HEK293 (cell line): ENCODE results near the gene KATNB1.

Experiments
- CTCF ChIA-PET: fragments of 350-600 bp; formaldehyde crosslinking; extraction: SDS; loops from one replicate; lab custom pipeline; 2021; ENCODE audit warnings: antibody characterized with exemption; lab: Yijun Ruan, JAX
- POLR2A ChIA-PET: fragments of 300-600 bp; formaldehyde crosslinking; extraction: SDS; loops from one replicate; lab custom pipeline; 2020; ENCODE audit warnings: antibody characterized with exemption, inconsistent platforms; lab: Yijun Ruan, JAX
- H3K27ac ChIP-seq: fragments of 200-500 bp; sonication (Bioruptor generic); 2 replicates; pipeline ENCODE4 v1.5.1; 2014; ENCODE audit warnings: low read depth, low read length, control low read depth, inconsistent platforms; ENCODE audit errors: extremely low read depth
- H3K36me3 ChIP-seq, 2 experiments: fragments of 200-500 bp in 1 of 2; sonication (Bioruptor generic) in 1 of 2; 1 replicate in 1 of 2; 2 replicates in 1 of 2; pipeline ENCODE4 v1.5.1; 2014 to 2017; ENCODE audit warnings: inconsistent platforms in 2 of 2, low read length in 2 of 2; ENCODE audit not compliant: control insufficient read depth in 2 of 2, insufficient read depth in 1 of 2
- H3K4me1 ChIP-seq: fragments of 200-500 bp; sonication (Bioruptor generic); 2 replicates; pipeline ENCODE4 v1.5.1; 2014; ENCODE audit warnings: mild to moderate bottlenecking, low read length, inconsistent platforms; ENCODE audit not compliant: control insufficient read depth, insufficient read depth
- H3K4me3 ChIP-seq: 2 replicates; pipeline ENCODE4 v1.5.1; 2011; ENCODE audit warnings: low read depth, mild to moderate bottlenecking, control low read depth, low read length, moderate library complexity
- H3K9me3 ChIP-seq: fragments of 200-500 bp; sonication (Bioruptor generic); 2 replicates; pipeline ENCODE4 v1.5.1; 2014; ENCODE audit warnings: low read depth, low read length, inconsistent platforms; ENCODE audit not compliant: control insufficient read depth, insufficient read depth
- BCL11B ChIP-seq: fragments of 450-650 bp; formaldehyde crosslinking; IDR thresholded peaks from 2 replicates; pipeline ENCODE4 v1.5.1; 2016; ENCODE audit warnings: low read depth, missing biosample characterization, missing genetic modification characterization
- GLI2 ChIP-seq: fragments of 450-650 bp; formaldehyde crosslinking; IDR thresholded peaks from 2 replicates; pipeline ENCODE4; 2017; ENCODE audit warnings: missing biosample characterization, missing genetic modification characterization, low read depth, borderline replicate concordance
- KLF16 ChIP-seq: fragments of 450-650 bp; formaldehyde crosslinking; IDR thresholded peaks from 2 replicates; pipeline ENCODE4 v1.5.1; 2017; ENCODE audit warnings: missing biosample characterization, missing genetic modification characterization
- OSR2 ChIP-seq: fragments of 450-650 bp; formaldehyde crosslinking; IDR thresholded peaks from 2 replicates; pipeline ENCODE4 v1.5.1; 2016; ENCODE audit warnings: missing biosample characterization, missing genetic modification characterization
- SCRT1 ChIP-seq: fragments of 450-650 bp; formaldehyde crosslinking; IDR thresholded peaks from 2 replicates; pipeline ENCODE4 v1.5.1; 2016; ENCODE audit warnings: missing biosample characterization, missing genetic modification characterization, borderline replicate concordance
- TRIM28 ChIP-seq: IDR thresholded peaks from 2 replicates; pipeline ENCODE4 v1.6.1; 2011; ENCODE audit warnings: low read length, control low read depth, borderline replicate concordance
- YY1 ChIP-seq: fragments of 450-650 bp; formaldehyde crosslinking; IDR thresholded peaks from 2 replicates; pipeline ENCODE4 v1.5.1; 2018; ENCODE audit warnings: missing biosample characterization, missing genetic modification characterization
- ZBTB7A ChIP-seq: fragments of 450-650 bp; formaldehyde crosslinking; IDR thresholded peaks from 2 replicates; pipeline ENCODE4 v1.5.1; 2016; ENCODE audit warnings: low read depth, missing biosample characterization, missing genetic modification characterization
- ZBTB8A ChIP-seq: fragments of 450-650 bp; formaldehyde crosslinking; IDR thresholded peaks from 2 replicates; pipeline ENCODE4 v1.5.1; 2016; ENCODE audit warnings: missing biosample characterization, missing genetic modification characterization
- ZNF10 ChIP-seq: fragments of 450-650 bp; formaldehyde crosslinking; IDR thresholded peaks from 2 replicates; pipeline ENCODE4 v1.5.1; 2017; ENCODE audit warnings: missing biosample characterization, missing genetic modification characterization
- ZNF138 ChIP-seq: fragments of 450-650 bp; formaldehyde crosslinking; IDR thresholded peaks from 2 replicates; pipeline ENCODE4 v1.5.1; 2016; ENCODE audit warnings: missing biosample characterization, missing genetic modification characterization, borderline replicate concordance
- ZNF248 ChIP-seq: fragments of 450-650 bp; formaldehyde crosslinking; IDR thresholded peaks from 2 replicates; pipeline ENCODE4 v1.5.1; 2017; ENCODE audit warnings: missing biosample characterization, missing genetic modification characterization
- ZNF394 ChIP-seq: fragments of 450-650 bp; formaldehyde crosslinking; IDR thresholded peaks from 2 replicates; pipeline ENCODE4 v1.5.1; 2016; ENCODE audit warnings: missing biosample characterization, missing genetic modification characterization, mild to moderate bottlenecking, moderate library complexity, borderline replicate concordance
- ZNF623 ChIP-seq: fragments of 450-650 bp; formaldehyde crosslinking; IDR thresholded peaks from 2 replicates; pipeline ENCODE4 v1.5.1; 2016; ENCODE audit warnings: missing biosample characterization, missing genetic modification characterization
- TF ChIP-seq, protein P1 (sequence below): fragments of 450-650 bp; formaldehyde crosslinking; IDR thresholded peaks from 2 replicates; pipeline ENCODE4 v1.5.0; 2017; ENCODE audit warnings: missing biosample characterization, missing genetic modification characterization, borderline replicate concordance
- TF ChIP-seq, protein P2 (sequence below): fragments of 450-650 bp; formaldehyde crosslinking; IDR thresholded peaks from 2 replicates; pipeline ENCODE4 v1.5.1; 2016; ENCODE audit warnings: missing biosample characterization, missing genetic modification characterization
- TF ChIP-seq, protein P3 (sequence below): fragments of 450-650 bp; formaldehyde crosslinking; IDR thresholded peaks from 2 replicates; pipeline ENCODE4 v1.5.1; 2017; ENCODE audit warnings: missing biosample characterization, missing genetic modification characterization
- TF ChIP-seq, protein P4 (sequence below): fragments of 450-650 bp; formaldehyde crosslinking; IDR thresholded peaks from 2 replicates; pipeline ENCODE4 v1.5.1; 2016; ENCODE audit warnings: missing biosample characterization, missing genetic modification characterization
- TF ChIP-seq, protein P5 (sequence below): fragments of 450-650 bp; formaldehyde crosslinking; IDR thresholded peaks from 2 replicates; pipeline ENCODE4 v1.5.1; 2016; ENCODE audit warnings: missing biosample characterization, missing genetic modification characterization

Gene KATNB1

DNA sequence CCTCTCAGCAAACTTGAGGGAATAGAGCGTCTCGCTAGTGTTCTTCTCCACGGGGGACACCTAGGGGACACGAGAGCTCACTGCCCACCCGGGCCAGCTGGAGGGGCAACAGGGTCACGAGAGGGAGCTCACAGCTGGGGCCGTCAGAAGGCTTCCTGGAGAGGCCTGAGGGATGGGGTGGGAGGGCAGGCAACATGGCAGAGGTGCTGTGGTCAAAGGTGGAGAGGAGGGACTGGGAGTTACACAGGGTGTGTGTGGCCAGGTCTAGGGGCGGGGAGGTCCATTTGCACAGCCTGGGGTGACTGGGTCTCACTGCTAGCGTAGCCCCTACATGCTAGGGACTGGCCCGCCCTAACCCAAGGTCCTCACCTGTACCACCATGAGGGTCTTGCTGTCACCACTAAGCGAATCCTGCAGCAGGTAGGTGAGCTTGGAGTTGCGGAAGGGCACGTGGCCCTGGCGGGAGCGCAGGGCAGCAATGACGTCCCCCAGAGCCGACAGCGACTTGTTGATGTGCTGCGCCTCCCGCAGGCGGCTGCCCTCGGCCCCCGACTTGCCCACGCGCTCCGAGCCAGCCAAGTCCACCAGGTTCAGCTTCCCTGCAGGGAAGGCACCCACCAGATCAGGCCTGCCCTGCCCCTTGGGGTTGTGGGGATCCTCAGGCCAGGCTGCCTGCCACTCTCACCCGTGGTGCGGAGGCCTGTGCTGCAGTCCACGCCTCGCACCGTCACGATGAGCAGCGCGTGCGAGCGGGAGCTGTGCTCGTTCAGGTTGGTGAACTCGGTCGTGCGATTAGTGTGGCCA lies 25.0 kb downstream of the KATNB1 start:
- TF ChIP-seq, protein P1, sequence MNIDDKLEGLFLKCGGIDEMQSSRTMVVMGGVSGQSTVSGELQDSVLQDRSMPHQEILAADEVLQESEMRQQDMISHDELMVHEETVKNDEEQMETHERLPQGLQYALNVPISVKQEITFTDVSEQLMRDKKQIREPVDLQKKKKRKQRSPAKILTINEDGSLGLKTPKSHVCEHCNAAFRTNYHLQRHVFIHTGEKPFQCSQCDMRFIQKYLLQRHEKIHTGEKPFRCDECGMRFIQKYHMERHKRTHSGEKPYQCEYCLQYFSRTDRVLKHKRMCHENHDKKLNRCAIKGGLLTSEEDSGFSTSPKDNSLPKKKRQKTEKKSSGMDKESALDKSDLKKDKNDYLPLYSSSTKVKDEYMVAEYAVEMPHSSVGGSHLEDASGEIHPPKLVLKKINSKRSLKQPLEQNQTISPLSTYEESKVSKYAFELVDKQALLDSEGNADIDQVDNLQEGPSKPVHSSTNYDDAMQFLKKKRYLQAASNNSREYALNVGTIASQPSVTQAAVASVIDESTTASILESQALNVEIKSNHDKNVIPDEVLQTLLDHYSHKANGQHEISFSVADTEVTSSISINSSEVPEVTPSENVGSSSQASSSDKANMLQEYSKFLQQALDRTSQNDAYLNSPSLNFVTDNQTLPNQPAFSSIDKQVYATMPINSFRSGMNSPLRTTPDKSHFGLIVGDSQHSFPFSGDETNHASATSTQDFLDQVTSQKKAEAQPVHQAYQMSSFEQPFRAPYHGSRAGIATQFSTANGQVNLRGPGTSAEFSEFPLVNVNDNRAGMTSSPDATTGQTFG (tag by site-specific recombination): no peak
- TF ChIP-seq SCRT1 (tag by site-specific recombination) (no peak), ZBTB7A (tag by site-specific recombination) (no peak), GLI2 (tag by site-specific recombination) (no peak)
- TF ChIP-seq, protein P2, sequence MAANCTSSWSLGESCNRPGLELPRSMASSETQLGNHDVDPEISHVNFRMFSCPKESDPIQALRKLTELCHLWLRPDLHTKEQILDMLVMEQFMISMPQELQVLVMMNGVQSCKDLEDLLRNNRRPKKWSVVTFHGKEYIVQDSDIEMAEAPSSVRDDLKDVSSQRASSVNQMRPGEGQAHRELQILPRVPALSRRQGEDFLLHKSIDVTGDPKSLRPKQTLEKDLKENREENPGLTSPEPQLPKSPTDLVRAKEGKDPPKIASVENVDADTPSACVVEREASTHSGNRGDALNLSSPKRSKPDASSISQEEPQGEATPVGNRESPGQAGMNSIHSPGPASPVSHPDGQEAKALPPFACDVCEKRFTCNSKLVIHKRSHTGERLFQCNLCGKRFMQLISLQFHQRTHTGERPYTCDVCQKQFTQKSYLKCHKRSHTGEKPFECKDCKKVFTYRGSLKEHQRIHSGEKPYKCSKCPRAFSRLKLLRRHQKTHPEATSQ (tag by site-specific recombination): no peak
- TF ChIP-seq, protein P3, sequence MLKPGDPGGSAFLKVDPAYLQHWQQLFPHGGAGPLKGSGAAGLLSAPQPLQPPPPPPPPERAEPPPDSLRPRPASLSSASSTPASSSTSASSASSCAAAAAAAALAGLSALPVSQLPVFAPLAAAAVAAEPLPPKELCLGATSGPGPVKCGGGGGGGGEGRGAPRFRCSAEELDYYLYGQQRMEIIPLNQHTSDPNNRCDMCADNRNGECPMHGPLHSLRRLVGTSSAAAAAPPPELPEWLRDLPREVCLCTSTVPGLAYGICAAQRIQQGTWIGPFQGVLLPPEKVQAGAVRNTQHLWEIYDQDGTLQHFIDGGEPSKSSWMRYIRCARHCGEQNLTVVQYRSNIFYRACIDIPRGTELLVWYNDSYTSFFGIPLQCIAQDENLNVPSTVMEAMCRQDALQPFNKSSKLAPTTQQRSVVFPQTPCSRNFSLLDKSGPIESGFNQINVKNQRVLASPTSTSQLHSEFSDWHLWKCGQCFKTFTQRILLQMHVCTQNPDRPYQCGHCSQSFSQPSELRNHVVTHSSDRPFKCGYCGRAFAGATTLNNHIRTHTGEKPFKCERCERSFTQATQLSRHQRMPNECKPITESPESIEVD: no peak
- H3K36me3 ChIP-seq: peaks cover 0 to 49% of the 10 kb centered on the region in 2 experiments; a peak in 1 of 3 replicates
- H3K4me3 ChIP-seq: no peak overlapping the region
- ChIA-PET CTCF (interaction anchor here (0.6 to 3.0 kb wide), 4 partner anchors 103 to 361 kb away, joined by 3 to 14 read pairs (median 4); no protein-coding TSS in a partner anchor), POLR2A (interaction anchor here (0.5 to 1.6 kb wide), 2 partner anchors 24 to 48 kb away, joined by 3 to 5 read pairs; partner anchors contain the start of gene KATNB1)
- H3K9me3 ChIP-seq: no peaks in the 10 kb centered on the region
- peaks cover 4% of the 10 kb centered on the region for H3K4me1 ChIP-seq
- no peak overlapping the region for H3K27ac ChIP-seq

DNA sequence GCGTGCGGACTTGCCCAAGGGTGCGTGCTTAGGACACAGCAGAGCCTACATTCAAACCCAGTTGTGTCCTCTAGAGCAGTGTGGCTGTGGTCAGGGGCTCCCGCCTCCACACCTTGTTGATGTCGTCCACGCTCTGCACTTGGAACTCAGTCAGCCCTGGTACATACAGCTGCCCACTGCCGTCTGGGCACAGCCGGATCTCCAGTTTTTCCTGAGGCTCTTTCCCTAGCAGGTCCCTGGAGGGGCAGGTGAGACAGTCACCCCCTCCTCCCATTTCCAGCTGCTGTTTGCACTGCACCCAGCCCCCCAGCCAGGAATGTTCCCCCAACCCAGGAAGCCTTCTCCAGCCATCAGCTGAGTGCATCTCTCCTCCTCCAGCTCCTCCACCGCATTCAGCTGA lies 25.7 kb downstream of the KATNB1 start:
- Histone ChIP-seq H3K36me3 (peaks cover 0 to 42% of the 10 kb centered on the region in 2 experiments; a peak in 1 of 3 replicates), H3K27ac (no peak overlapping the region)
- POLR2A ChIA-PET: interaction anchor here (0.5 to 1.6 kb wide), 2 partner anchors 25 to 47 kb away, joined by 3 to 5 read pairs; partner anchors contain the start of gene KATNB1

DNA sequence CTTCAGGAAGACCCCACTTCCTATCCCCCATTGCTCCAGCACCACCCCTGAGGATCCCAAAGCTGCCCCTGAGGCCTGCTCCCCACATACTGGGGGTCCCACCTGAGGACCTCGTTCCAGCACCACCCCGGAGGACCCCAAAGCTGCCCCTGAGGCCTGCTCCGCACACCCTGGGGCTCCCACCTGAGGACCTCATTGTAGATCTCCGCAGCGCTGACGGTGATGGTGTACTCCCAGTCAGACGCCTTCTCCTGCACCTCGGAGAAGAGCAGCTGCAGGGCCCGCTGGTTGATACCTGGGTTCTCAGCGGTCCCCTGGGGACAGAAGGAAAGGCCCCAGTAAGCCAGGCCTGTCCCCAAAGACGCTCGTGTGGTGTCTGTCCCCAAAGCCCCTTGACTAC lies 26.4 kb downstream of the KATNB1 start:
- Histone ChIP-seq H3K4me3 (no peak overlapping the region), H3K9me3 (no peaks in the 10 kb centered on the region), H3K36me3 (peaks cover 0 to 35% of the 10 kb centered on the region in 2 experiments; a peak in 1 of 3 replicates), H3K27ac (no peak overlapping the region), H3K4me1 (peaks cover 4% of the 10 kb centered on the region)
- POLR2A ChIA-PET: interaction anchor here (1.6 kb wide), 1 partner anchor 26 kb away, joined by 5 read pairs; the partner anchor contains the start of gene KATNB1
- CTCF ChIA-PET: interaction anchor here (3.0 kb wide), 1 partner anchor 102 kb away, joined by 14 read pairs; no protein-coding TSS in a partner anchor
- no peak for TF ChIP-seq ZNF248 (tag by site-specific recombination)
- TF ChIP-seq, protein P4, sequence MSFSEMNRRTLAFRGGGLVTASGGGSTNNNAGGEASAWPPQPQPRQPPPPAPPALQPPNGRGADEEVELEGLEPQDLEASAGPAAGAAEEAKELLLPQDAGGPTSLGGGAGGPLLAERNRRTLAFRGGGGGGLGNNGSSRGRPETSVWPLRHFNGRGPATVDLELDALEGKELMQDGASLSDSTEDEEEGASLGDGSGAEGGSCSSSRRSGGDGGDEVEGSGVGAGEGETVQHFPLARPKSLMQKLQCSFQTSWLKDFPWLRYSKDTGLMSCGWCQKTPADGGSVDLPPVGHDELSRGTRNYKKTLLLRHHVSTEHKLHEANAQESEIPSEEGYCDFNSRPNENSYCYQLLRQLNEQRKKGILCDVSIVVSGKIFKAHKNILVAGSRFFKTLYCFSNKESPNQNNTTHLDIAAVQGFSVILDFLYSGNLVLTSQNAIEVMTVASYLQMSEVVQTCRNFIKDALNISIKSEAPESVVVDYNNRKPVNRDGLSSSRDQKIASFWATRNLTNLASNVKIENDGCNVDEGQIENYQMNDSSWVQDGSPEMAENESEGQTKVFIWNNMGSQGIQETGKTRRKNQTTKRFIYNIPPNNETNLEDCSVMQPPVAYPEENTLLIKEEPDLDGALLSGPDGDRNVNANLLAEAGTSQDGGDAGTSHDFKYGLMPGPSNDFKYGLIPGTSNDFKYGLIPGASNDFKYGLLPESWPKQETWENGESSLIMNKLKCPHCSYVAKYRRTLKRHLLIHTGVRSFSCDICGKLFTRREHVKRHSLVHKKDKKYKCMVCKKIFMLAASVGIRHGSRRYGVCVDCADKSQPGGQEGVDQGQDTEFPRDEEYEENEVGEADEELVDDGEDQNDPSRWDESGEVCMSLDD: no peak
- no peak for TF ChIP-seq OSR2
- TF ChIP-seq BCL11B (tag by site-specific recombination): no peak
- no peak for TF ChIP-seq KLF16 (tag by site-specific recombination)
- no peak for TF ChIP-seq ZNF10
- TF ChIP-seq TRIM28: no peak
- no peak for TF ChIP-seq ZNF623 (tag by site-specific recombination)
- TF ChIP-seq YY1 (tag by site-specific recombination): no peak

More for the DNA sequence above, 25.7 kb downstream of the KATNB1 start:
- no peaks in the 10 kb centered on the region for H3K9me3 ChIP-seq
- peaks cover 4% of the 10 kb centered on the region for H3K4me1 ChIP-seq
- TF ChIP-seq ZNF10 (no peak), ZBTB8A (tag by site-specific recombination) (no peak), ZNF138 (tag by site-specific recombination) (no peak), ZNF394 (tag by site-specific recombination) (no peak)
- TF ChIP-seq, protein P5, sequence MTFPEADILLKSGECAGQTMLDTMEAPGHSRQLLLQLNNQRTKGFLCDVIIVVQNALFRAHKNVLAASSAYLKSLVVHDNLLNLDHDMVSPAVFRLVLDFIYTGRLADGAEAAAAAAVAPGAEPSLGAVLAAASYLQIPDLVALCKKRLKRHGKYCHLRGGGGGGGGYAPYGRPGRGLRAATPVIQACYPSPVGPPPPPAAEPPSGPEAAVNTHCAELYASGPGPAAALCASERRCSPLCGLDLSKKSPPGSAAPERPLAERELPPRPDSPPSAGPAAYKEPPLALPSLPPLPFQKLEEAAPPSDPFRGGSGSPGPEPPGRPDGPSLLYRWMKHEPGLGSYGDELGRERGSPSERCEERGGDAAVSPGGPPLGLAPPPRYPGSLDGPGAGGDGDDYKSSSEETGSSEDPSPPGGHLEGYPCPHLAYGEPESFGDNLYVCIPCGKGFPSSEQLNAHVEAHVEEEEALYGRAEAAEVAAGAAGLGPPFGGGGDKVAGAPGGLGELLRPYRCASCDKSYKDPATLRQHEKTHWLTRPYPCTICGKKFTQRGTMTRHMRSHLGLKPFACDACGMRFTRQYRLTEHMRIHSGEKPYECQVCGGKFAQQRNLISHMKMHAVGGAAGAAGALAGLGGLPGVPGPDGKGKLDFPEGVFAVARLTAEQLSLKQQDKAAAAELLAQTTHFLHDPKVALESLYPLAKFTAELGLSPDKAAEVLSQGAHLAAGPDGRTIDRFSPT (tag by site-specific recombination): 0 out of 2 replicates have a peak, but pooled peaks have one; percentile 13
- CTCF ChIA-PET: interaction anchor here (3.0 kb wide), 1 partner anchor 103 kb away, joined by 14 read pairs; no protein-coding TSS in a partner anchor
- no peak overlapping the region for H3K4me3 ChIP-seq
